22Rv1 (cell line): ENCODE measurements around the gene CTNNA3.

Experiments used
- CTCF ChIP-seq: fragments of 450-650 bp; IDR thresholded peaks from 2 replicates; pipeline ENCODE4 v1.5.1; 2017; ENCODE audit warnings: mild to moderate bottlenecking
- ZFX ChIP-seq: fragments of 450-650 bp; IDR thresholded peaks from 2 replicates; pipeline ENCODE4 v1.6.1; 2017; ENCODE audit warnings: antibody characterized with exemption, borderline replicate concordance

GRCh38 chr10:66860376-66860945, 835.5 kb downstream of the CTNNA3 start:
- TF ChIP-seq CTCF, result no peak
- TF ChIP-seq ZFX, result no peak
